ENCODE results near the gene PLEKHG2. TPM values are rescaled to one million over a fixed set of nuclear protein-coding genes. Genes with fewer than 3 reads are reported as not detected.
A peak's percentile ranks its signal among the peaks of the same experiment; 100 is the strongest.

The PLEKHG2 gene
- total RNA-seq, 2 experiments from 2014 or later = 74.4 to 77.9 TPM

DNA sequence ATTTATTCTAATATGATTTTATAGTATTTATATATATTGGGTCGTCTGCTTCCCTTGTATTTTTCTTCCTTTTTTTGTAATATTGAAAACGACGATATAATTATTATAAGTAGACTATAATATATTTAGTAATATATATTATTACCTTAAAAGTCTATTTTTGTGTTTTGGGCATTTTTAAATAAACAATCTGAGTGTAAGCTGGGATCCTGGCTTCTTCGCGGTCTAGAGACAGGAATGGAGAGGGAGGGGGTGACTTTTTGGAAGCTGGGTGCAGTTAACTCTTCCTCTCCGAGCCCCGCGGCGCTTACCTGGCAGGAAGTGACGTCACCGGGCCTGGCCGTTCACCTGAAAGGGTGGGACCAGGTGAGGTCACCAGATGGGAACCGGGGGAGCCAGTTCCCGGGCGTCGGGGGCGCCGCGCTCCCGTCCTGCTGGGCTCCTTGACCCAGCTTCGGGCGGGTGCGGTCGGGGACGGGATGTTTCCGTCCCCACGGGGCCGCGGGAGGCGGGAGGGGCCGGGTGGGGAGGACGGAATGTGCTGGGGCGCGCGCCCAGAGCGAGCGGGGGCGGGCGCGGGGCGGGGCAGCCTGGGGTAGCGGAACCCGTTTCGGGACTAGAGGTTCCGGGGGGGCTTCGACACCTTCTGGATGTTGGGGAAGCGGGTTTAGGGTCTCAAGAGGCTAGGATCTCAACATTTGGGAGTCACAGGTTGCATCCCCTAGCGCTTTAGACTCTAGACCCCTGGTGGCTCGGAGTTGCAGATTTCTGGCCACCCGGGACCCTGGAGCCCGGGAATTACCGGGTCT lies 3.1 kb upstream of the PLEKHG2 start:
- peak; percentile 87 for DNase-seq
- POLR2A ChIA-PET = no interaction called here
- Mint-ChIP-seq H3K27ac (peak overlapping the region; percentile 97), H3K36me3 (ENCODE audit: low read depth) (peaks cover 43% of the 10 kb centered on the region), H3K9me3 (no peaks in the 10 kb centered on the region), H3K4me3 (peak overlapping the region; percentile 88), H3K27me3 (peaks cover 1% of the 10 kb centered on the region), H3K4me1 (peaks cover 48% of the 10 kb centered on the region)
- CTCF ChIA-PET = interaction anchor here (4.1 kb wide), 1 partner anchor 12 kb away, joined by 46 read pairs; no protein-coding TSS in a partner anchor

DNA sequence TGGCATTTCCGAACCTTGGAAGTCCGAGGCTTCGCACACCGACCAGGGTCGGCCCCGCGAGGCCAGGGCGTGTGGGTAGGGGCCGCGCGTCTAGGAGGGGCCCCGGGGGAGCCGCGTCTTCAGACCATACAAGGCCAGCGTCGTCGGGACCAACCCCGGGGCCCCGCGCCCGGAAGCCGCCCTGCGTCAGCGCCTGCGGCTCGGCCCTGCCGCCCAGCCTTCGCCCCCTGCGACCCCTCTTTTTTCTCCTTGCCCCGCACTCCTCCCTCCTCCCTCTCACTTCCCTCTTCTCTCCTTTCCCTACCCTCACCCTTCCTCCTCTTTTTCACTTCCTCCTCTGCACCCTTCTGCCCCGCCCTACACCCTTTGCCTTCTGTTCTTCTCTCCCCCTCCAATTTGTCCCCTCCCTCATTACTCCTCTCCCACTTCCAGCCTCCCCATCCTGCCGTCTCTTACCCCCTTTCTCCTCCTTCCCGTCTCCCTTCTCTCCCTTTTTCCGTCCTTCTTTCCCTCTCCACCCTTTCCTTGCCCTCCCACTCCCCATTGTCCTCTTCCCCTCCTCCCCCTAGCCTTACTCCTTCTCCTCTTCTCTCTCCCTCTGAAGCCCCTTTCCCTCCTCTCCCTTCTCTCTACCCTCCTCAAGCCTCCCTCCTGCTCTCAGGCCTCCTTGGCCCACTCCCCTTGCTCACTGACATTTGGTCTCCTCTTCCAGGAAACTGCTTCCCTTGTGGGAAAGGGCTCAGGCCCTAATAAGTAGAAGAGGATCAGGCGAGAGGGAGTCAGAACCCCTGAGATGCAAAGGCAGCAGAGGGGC lies 2.2 kb upstream of the PLEKHG2 start:
- H3K4me3 Mint-ChIP-seq = peak overlapping the region; percentile 88
- CTCF ChIA-PET = interaction anchor here (4.1 kb wide), 1 partner anchor 13 kb away, joined by 46 read pairs; no protein-coding TSS in a partner anchor
- peaks cover 46% of the 10 kb centered on the region for H3K4me1 Mint-ChIP-seq
- peak; percentile 64 for DNase-seq
- peaks cover 48% of the 10 kb centered on the region for H3K36me3 Mint-ChIP-seq (ENCODE audit: low read depth)
- H3K9me3 Mint-ChIP-seq = no peaks in the 10 kb centered on the region
- H3K27ac Mint-ChIP-seq = peak overlapping the region; percentile 94
- H3K27me3 Mint-ChIP-seq = peaks cover 1% of the 10 kb centered on the region
- POLR2A ChIA-PET = no interaction called here

DNA sequence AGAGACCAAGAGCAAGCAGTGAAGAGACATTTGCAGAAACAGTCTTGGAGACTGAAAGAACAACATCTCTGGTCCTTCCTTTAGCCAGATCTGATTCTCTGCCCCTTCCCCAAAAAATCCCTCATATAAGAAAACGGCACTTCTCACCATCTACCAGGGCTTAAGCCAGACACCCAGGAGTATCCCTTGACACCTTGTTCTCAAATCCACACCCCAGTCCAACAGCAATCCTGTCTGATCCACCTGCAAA lies 1.7 kb upstream of the PLEKHG2 start:
- Mint-ChIP-seq H3K36me3 (ENCODE audit: low read depth) (peaks cover 50% of the 10 kb centered on the region), H3K27ac (peak overlapping the region; percentile 94), H3K4me3 (peak overlapping the region; percentile 88), H3K9me3 (no peaks in the 10 kb centered on the region), H3K4me1 (peaks cover 43% of the 10 kb centered on the region), H3K27me3 (peaks cover 1% of the 10 kb centered on the region)
- DNase-seq = no peak
- ChIA-PET POLR2A (interaction anchor here (1.7 kb wide), 1 partner anchor 13 kb away, joined by 8 read pairs; no protein-coding TSS in a partner anchor), CTCF (interaction anchor here (1.1 to 2.3 kb wide), 7 partner anchors 9 to 480 kb away, joined by 3 to 69 read pairs (median 4); partner anchors contain the start of gene MRPS12)

DNA sequence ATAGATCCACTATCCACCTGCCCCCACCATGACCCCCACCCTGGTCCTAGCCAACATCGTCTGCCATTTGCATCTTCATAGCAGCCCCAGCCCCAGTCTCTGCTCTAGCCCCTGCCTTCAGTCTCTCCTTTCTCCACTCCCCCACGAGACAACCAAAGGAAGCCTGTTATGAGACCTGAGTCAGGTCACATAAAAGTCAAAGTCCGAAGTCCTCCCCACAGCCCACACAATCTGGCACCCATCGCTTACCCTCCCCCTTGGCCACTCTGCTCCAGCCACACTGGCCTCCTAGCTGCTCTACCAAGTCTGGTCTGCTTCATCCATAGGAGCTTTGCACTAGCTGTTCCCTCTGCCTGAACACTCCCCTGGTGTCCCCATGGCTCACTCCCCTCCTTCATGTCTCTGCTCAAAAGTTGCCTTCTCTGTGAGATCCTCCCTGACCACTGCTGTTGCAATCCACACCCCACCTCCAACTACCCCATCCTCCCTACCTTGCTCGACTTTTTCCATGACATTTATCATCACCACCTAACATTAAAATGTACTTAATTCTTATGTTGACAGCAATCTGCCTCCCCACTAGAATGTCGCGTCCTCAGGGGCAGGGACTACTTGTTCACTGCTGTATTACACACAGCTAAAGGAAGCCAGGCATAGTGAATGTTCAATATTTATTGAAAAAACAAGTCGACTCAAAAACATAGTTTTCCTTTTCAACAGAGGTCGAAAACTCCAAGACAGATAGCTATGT lies 1.2 kb upstream of the PLEKHG2 start:
- peak; percentile 26 for DNase-seq
- CTCF ChIA-PET = interaction anchor here (0.6 to 2.3 kb wide), 26 partner anchors 9 to 480 kb away, joined by 3 to 69 read pairs (median 4); partner anchors contain the start of genes GMFG, MED29, MRPS12 and PAF1
- Mint-ChIP-seq H3K27me3 (peaks cover 1% of the 10 kb centered on the region), H3K4me1 (peaks cover 39% of the 10 kb centered on the region), H3K27ac (peak overlapping the region; percentile 94), H3K9me3 (no peaks in the 10 kb centered on the region), H3K4me3 (peak overlapping the region; percentile 88), H3K36me3 (ENCODE audit: low read depth) (peaks cover 50% of the 10 kb centered on the region)
- POLR2A ChIA-PET = interaction anchor here (0.7 to 1.7 kb wide), 2 partner anchors 10 to 13 kb away, joined by 5 to 8 read pairs; no protein-coding TSS in a partner anchor

DNA sequence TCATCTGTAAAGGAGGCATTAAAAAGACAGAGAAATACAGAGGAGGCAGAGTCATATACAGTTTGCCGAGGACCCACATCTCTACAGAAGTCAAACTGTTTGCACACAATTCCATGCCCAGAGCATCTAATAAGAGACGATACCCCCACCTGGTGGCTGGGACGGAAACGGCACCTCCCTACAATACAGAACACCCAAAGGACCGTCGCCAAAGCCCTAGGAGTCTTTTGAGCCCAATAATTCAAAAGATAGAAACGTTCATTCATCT lies 703 bp upstream of the PLEKHG2 start:
- Mint-ChIP-seq H3K27ac (peak overlapping the region; percentile 94), H3K4me1 (peaks cover 38% of the 10 kb centered on the region), H3K36me3 (ENCODE audit: low read depth) (peaks cover 50% of the 10 kb centered on the region), H3K9me3 (no peaks in the 10 kb centered on the region), H3K4me3 (peak overlapping the region; percentile 88), H3K27me3 (peaks cover 1% of the 10 kb centered on the region)
- ChIA-PET POLR2A (interaction anchor here (0.7 to 1.7 kb wide), 2 partner anchors 10 to 14 kb away, joined by 5 to 8 read pairs; no protein-coding TSS in a partner anchor), CTCF (interaction anchor here (0.6 to 2.3 kb wide), 27 partner anchors 10 to 481 kb away, joined by 3 to 69 read pairs (median 4); partner anchors contain the start of genes GMFG, MED29, MRPS12 and PAF1)
- DNase-seq = peak; percentile 94

DNA sequence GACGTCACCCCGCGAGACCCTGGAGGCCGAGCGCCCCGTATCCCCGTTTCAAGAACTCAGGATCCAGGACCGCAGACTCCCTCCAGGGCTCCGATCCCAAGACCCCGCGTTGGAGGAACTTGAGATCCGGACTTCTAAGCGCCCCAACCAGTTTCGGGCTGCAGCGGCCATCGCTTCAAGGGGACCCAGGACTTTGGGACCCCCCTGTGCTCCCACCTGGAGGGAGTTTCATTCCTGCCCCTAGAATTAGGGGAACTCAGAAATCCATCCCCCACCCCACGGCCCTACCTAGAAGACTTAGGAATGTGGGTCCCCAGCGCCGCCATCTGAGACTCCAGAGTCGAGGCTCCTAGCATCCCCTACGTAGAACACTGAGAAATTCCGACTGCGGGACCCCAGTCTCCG lies 400 bp downstream of the PLEKHG2 start:
- Mint-ChIP-seq H3K36me3 (ENCODE audit: low read depth) (peaks cover 43% of the 10 kb centered on the region), H3K27me3 (peaks cover 1% of the 10 kb centered on the region), H3K9me3 (no peaks in the 10 kb centered on the region), H3K4me3 (peak overlapping the region; percentile 88), H3K4me1 (peaks cover 38% of the 10 kb centered on the region), H3K27ac (peak overlapping the region; percentile 94)
- POLR2A ChIA-PET = interaction anchor here (0.5 to 1.0 kb wide), 2 partner anchors 23 to 80 kb away, joined by 4 read pairs; partner anchors contain the start of gene RPS16
- no peak for DNase-seq
- CTCF ChIA-PET = interaction anchor here (0.8 to 2.3 kb wide), 10 partner anchors 9 to 200 kb away, joined by 3 to 69 read pairs (median 6); partner anchors contain the start of gene RPS16

DNA sequence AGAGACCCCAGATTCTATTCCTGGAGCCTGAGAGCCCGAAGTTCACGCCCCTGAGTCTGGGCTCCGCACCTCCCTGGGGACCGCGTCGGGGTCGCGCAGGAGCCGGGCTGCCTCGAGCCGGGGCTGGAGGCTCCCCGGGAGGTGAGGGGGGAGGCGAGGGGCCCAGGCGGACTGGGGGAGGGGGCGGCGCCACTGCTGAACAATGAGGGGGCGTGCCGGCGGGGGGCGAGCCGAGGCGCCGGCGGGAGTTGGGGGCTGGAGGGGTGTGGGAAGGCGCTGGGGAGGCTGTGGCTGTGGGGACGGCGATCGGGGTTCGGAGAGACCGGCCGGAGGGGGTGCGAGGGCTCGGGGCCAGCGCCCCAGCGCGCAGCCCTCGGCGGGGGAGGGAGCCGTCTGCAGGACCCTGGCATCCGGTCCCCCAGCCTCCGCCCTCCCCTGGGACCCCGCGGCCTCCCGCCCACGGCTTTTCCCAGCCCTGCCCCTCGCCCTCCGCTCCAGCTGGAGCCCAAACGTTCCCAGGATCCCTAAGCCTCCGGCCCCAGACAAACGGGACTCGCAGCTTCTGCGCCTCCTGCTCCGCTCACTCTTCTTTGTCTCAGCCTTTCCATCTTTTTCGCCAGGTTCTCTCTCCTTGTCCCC lies 922 bp downstream of the PLEKHG2 start:
- peak overlapping the region; percentile 88 for H3K4me3 Mint-ChIP-seq
- DNase-seq = peak; percentile 31
- H3K27ac Mint-ChIP-seq = peak overlapping the region; percentile 94
- no peaks in the 10 kb centered on the region for H3K9me3 Mint-ChIP-seq
- H3K36me3 Mint-ChIP-seq (ENCODE audit: low read depth) = peaks cover 37% of the 10 kb centered on the region
- H3K27me3 Mint-ChIP-seq = peaks cover 1% of the 10 kb centered on the region
- peaks cover 38% of the 10 kb centered on the region for H3K4me1 Mint-ChIP-seq
- CTCF ChIA-PET = interaction anchor here (2.2 kb wide), 1 partner anchor 16 kb away, joined by 11 read pairs; no protein-coding TSS in a partner anchor
- POLR2A ChIA-PET = no interaction called here

DNA sequence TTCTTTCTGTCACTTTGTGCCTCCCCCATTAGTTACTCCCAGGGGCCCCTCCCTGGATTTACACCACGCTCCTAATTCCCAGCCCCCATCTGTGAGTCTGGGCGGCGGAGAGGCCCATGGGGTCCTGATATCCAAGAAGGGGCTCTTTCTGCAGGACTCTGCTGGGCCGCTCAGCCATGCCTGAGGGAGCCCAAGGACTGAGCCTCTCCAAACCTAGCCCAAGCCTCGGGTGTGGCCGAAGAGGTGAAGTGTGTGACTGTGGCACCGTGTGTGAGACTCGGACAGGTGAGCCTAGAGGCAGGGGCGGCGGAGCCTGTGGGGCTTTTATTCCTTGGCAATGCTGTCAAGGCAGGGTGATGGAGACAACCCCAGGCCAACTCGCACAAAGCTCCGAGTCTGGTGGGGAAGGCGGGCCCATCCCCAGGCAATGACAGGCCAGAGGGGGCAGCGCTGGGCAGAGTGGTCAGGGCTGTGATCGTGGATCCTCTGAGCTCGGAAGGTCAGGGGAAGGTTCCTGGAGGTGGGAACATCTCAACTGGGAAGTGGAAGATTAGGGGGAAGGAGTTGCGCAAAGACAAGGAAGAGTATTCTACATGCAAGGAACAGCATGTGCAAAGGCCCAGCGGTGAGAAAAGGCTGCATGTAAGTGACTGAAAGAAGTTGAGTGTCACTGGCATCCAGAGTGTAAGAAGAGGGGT lies 1.6 kb downstream of the PLEKHG2 start:
- ChIA-PET POLR2A (no interaction called here), CTCF (interaction anchor here (2.2 kb wide), 1 partner anchor 17 kb away, joined by 11 read pairs; no protein-coding TSS in a partner anchor)
- Mint-ChIP-seq H3K4me1 (peaks cover 38% of the 10 kb centered on the region), H3K36me3 (ENCODE audit: low read depth) (peaks cover 36% of the 10 kb centered on the region), H3K9me3 (no peaks in the 10 kb centered on the region), H3K4me3 (peak overlapping the region; percentile 88), H3K27me3 (peaks cover 1% of the 10 kb centered on the region), H3K27ac (peak overlapping the region; percentile 81)
- no peak for DNase-seq

DNA sequence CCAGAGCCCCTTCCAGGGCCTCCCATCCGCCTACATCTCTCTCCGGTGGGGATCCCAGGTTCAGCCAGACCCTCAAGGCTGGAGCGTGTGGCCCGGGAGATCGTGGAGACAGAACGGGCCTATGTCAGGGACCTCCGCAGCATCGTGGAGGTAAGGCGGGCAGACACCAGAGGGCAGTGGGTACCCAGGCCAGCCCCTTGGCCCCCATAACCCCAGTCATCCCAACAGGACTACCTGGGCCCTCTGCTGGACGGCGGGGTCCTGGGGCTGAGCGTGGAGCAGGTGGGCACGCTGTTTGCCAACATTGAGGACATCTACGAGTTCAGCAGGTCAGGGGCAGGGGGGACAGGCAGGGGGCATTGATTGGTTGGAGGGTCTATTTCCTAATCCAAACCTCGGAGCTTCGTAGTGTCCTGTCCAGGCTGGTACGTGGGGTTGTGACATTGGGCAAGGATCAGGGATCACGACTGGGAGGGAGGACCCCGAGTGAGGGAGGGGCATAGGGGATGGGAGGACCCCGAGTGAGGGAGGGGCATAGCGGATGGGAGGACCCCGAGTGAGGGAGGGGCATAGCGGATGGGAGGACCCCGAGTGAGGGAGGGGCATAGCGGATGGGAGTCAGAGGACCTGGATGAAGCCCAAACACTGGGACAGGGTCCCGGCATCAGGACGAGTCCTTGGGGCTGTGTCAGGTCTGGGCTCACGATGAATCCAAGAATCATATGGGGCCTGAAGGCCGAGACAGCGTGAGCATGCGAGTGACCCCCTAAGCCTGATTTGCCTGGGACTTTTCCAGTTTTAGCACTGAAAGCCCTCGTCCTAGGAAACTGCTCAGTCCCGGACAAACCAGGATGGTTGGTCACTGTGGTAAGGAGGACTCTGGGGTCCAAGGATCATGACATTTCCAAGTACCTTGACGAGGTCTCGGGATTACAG lies 2.9 kb downstream of the PLEKHG2 start:
- H3K4me1 Mint-ChIP-seq = peaks cover 35% of the 10 kb centered on the region
- H3K9me3 Mint-ChIP-seq = no peaks in the 10 kb centered on the region
- H3K4me3 Mint-ChIP-seq = no peak overlapping the region
- no peak for DNase-seq
- peaks cover 1% of the 10 kb centered on the region for H3K27me3 Mint-ChIP-seq
- POLR2A ChIA-PET = no interaction called here
- CTCF ChIA-PET = interaction anchor here (0.6 to 2.2 kb wide), 3 partner anchors 17 to 39 kb away, joined by 3 to 11 read pairs (median 6); no protein-coding TSS in a partner anchor
- H3K27ac Mint-ChIP-seq = peak overlapping the region; percentile 57
- peaks cover 32% of the 10 kb centered on the region for H3K36me3 Mint-ChIP-seq (ENCODE audit: low read depth)

DNA sequence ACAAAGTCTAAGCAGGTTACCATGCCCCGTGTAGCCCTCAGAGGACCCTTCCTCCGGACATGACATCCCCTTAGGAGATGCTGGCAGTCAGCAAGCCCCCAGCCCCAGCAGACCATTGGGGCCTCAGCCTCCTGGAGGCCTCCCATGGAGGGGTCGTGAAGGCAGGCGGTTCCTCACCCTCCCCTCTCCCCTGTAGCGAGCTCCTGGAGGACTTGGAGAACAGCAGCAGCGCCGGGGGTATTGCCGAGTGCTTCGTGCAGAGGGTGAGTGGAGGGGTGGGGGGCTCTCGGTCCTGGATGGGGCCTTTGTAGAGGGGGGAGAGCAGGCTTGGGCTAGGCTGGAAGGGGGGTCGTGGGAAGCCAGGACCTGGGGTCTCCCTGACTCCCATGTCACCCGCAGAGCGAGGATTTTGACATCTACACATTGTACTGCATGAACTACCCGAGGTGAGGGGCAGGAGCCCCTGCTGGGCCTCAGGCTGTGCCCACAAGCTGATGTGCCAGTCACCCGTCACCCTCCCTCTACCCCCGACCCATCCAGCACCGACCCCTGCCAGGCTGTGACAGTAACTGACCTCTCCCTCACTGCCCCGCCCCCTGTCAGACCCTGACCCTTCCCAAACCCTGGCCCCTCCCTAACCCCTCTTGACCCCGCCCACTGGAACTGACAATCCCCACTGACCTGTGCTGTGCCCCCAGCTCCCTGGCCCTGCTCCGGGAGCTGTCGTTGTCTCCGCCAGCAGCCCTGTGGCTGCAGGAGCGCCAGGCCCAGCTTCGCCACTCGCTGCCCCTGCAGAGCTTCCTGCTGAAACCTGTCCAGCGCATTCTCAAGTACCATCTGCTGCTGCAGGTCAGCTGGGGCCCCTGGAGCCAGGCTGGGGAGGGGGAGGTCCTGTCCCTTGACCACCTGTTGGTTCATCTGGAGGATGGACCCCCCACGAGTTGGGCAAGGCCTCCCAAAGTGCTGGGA lies 4.0 kb downstream of the PLEKHG2 start:
- CTCF ChIA-PET = interaction anchor here (0.6 to 3.8 kb wide), 4 partner anchors 13 to 40 kb away, joined by 3 to 16 read pairs (median 4); no protein-coding TSS in a partner anchor
- H3K4me1 Mint-ChIP-seq = peaks cover 25% of the 10 kb centered on the region
- H3K27ac Mint-ChIP-seq = no peak overlapping the region
- POLR2A ChIA-PET = no interaction called here
- DNase-seq = no peak
- peaks cover 24% of the 10 kb centered on the region for H3K36me3 Mint-ChIP-seq (ENCODE audit: low read depth)
- peaks cover 1% of the 10 kb centered on the region for H3K27me3 Mint-ChIP-seq
- no peaks in the 10 kb centered on the region for H3K9me3 Mint-ChIP-seq
- no peak overlapping the region for H3K4me3 Mint-ChIP-seq
